ENCODE data around the gene UPK3B. TPM values are rescaled to one million over a fixed set of nuclear protein-coding genes. Genes with fewer than 3 reads are reported as not detected.
"Not testable (repeated sequence)": the region's sequence is repeated elsewhere in the genome, so short reads cannot be mapped to it uniquely, and the experiment has no call there.

The UPK3B gene
- total RNA-seq, result 1.9 TPM
- 0.15 TPM for polyA plus RNA-seq (ENCODE audit: insufficient read depth, low read depth, low replicate concordance)
- long read RNA-seq, donor 1, partial matches to known transcripts, result 0 of 1 reads
- long read RNA-seq, donor 1, other reads (novel, unspliced or antisense), result 0 of 1 reads
- long read RNA-seq, donor 2, result 0 reads
- long read RNA-seq, donor 3, result 0 reads
- long read RNA-seq, donor 4, result 0 reads
- long read RNA-seq, donor 5, result 0 reads
- long read RNA-seq, donor 6, result 0 reads
- long read RNA-seq, donor 7, result 0 reads
- long read RNA-seq, donor 8, partial matches to known transcripts, result 0 of 1 reads
- long read RNA-seq, donor 8, other reads (novel, unspliced or antisense), result 0 of 1 reads
- long read RNA-seq, donor 9, result 0 reads
- long read RNA-seq, donor 10, result 0 reads

- TF ChIP-seq CTCF (IDR thresholded peaks at IDR 0.05; ENCODE audit: borderline replicate concordance, extremely low read depth, insufficient read depth), result no peak
- intact Hi-C loops (cut with DNase I), result no loop called here
- no peak within 1 kb of the TSS for H3K4me3 ChIP-seq (ENCODE audit: low read length in 3 of 3)
- H3K36me3 ChIP-seq (ENCODE audit: control insufficient read depth in 2 of 3, insufficient read depth in 3 of 3, low read length in 3 of 3), result no peaks in the 10 kb centered on the region
- no peaks in the 10 kb centered on the region for H3K9me3 ChIP-seq (ENCODE audit: control insufficient read depth in 2 of 3, insufficient read depth in 1 of 3, low read length in 3 of 3)
- H3K4me1 ChIP-seq (ENCODE audit: control insufficient read depth in 2 of 3, insufficient read depth in 2 of 3, low read depth in 1 of 3, low read length in 3 of 3), result no peaks in the 10 kb centered on the region
- FAIRE-seq (no peak), DNase-seq (peak; percentile 16 to 77 (median 33))
- no peak within 1 kb of the TSS for H3K27ac ChIP-seq (ENCODE audit: low read depth in 2 of 2, low read length in 2 of 2)
- H3K27me3 ChIP-seq (ENCODE audit: control insufficient read depth, insufficient read depth, low read length), result no peaks in the 10 kb centered on the region
- H3K9ac ChIP-seq (ENCODE audit: low read length in 3 of 3), result no peak within 1 kb of the TSS
These were observed at the start of gene UPK3B for GRCh38 chr7:76509931-76510877. Gene UPK3B, plus strand, starts transcription at chr7:76510552. Its CDS starts 101 bp downstream, at chr7:76510653.

GRCh38 chr7:76460767-76461166 is 49.6 kb upstream of the UPK3B start:
- FAIRE-seq, result not testable (repeated sequence)

GRCh38 chr7:76461464-76462101 is 48.8 kb upstream of the UPK3B start, which contains the start of gene DTX2:
Gene DTX2, plus strand, starts transcription at chr7:76461709. Its CDS starts 18,801 bp downstream, at chr7:76480510.
- H3K27me3 ChIP-seq (ENCODE audit: control insufficient read depth, insufficient read depth, low read length); H3K9me3 ChIP-seq (ENCODE audit: control insufficient read depth in 2 of 3, insufficient read depth in 1 of 3, low read length in 3 of 3); H3K4me1 ChIP-seq (ENCODE audit: control insufficient read depth in 2 of 3, insufficient read depth in 2 of 3, low read depth in 1 of 3, low read length in 3 of 3); H3K4me3 ChIP-seq (ENCODE audit: low read length in 3 of 3); FAIRE-seq; H3K36me3 ChIP-seq (ENCODE audit: control insufficient read depth in 2 of 3, insufficient read depth in 3 of 3, low read length in 3 of 3); H3K27ac ChIP-seq (ENCODE audit: low read depth in 2 of 2, low read length in 2 of 2); intact Hi-C loops (cut with DNase I); DNase-seq; H3K9ac ChIP-seq (ENCODE audit: low read length in 3 of 3): not testable (repeated sequence)

More at GRCh38 chr7:76460767-76461166, 49.6 kb upstream of the UPK3B start:
- H3K4me1 ChIP-seq (ENCODE audit: control insufficient read depth in 2 of 3, insufficient read depth in 2 of 3, low read depth in 1 of 3, low read length in 3 of 3); H3K27me3 ChIP-seq (ENCODE audit: control insufficient read depth, insufficient read depth, low read length); H3K27ac ChIP-seq (ENCODE audit: low read depth in 2 of 2, low read length in 2 of 2); H3K4me3 ChIP-seq (ENCODE audit: low read length in 3 of 3); H3K36me3 ChIP-seq (ENCODE audit: control insufficient read depth in 2 of 3, insufficient read depth in 3 of 3, low read length in 3 of 3); H3K9ac ChIP-seq (ENCODE audit: low read length in 3 of 3); DNase-seq; H3K9me3 ChIP-seq (ENCODE audit: control insufficient read depth in 2 of 3, insufficient read depth in 1 of 3, low read length in 3 of 3); intact Hi-C loops (cut with DNase I): not testable (repeated sequence)

GRCh38 chr7:76462271-76462882 is 48.0 kb upstream of the UPK3B start:
- H3K4me3 ChIP-seq (ENCODE audit: low read length in 3 of 3), result not testable (repeated sequence)

GRCh38 chr7:76464959-76465358 is 45.4 kb upstream of the UPK3B start:
- H3K9ac ChIP-seq (ENCODE audit: low read length in 3 of 3); H3K27me3 ChIP-seq (ENCODE audit: control insufficient read depth, insufficient read depth, low read length); H3K9me3 ChIP-seq (ENCODE audit: control insufficient read depth in 2 of 3, insufficient read depth in 1 of 3, low read length in 3 of 3); H3K4me3 ChIP-seq (ENCODE audit: low read length in 3 of 3); intact Hi-C loops (cut with DNase I); DNase-seq; H3K4me1 ChIP-seq (ENCODE audit: control insufficient read depth in 2 of 3, insufficient read depth in 2 of 3, low read depth in 1 of 3, low read length in 3 of 3); H3K27ac ChIP-seq (ENCODE audit: low read depth in 2 of 2, low read length in 2 of 2); FAIRE-seq; H3K36me3 ChIP-seq (ENCODE audit: control insufficient read depth in 2 of 3, insufficient read depth in 3 of 3, low read length in 3 of 3): not testable (repeated sequence)

More at GRCh38 chr7:76462271-76462882, 48.0 kb upstream of the UPK3B start:
- H3K4me1 ChIP-seq (ENCODE audit: control insufficient read depth in 2 of 3, insufficient read depth in 2 of 3, low read depth in 1 of 3, low read length in 3 of 3); H3K9me3 ChIP-seq (ENCODE audit: control insufficient read depth in 2 of 3, insufficient read depth in 1 of 3, low read length in 3 of 3); H3K9ac ChIP-seq (ENCODE audit: low read length in 3 of 3); H3K36me3 ChIP-seq (ENCODE audit: control insufficient read depth in 2 of 3, insufficient read depth in 3 of 3, low read length in 3 of 3); H3K27ac ChIP-seq (ENCODE audit: low read depth in 2 of 2, low read length in 2 of 2); H3K27me3 ChIP-seq (ENCODE audit: control insufficient read depth, insufficient read depth, low read length); FAIRE-seq; DNase-seq; intact Hi-C loops (cut with DNase I): not testable (repeated sequence)

- H3K9me3 ChIP-seq (ENCODE audit: control insufficient read depth in 2 of 3, insufficient read depth in 1 of 3, low read length in 3 of 3); H3K9ac ChIP-seq (ENCODE audit: low read length in 3 of 3); H3K27me3 ChIP-seq (ENCODE audit: control insufficient read depth, insufficient read depth, low read length); H3K4me3 ChIP-seq (ENCODE audit: low read length in 3 of 3); H3K27ac ChIP-seq (ENCODE audit: low read depth in 2 of 2, low read length in 2 of 2); H3K36me3 ChIP-seq (ENCODE audit: control insufficient read depth in 2 of 3, insufficient read depth in 3 of 3, low read length in 3 of 3); H3K4me1 ChIP-seq (ENCODE audit: control insufficient read depth in 2 of 3, insufficient read depth in 2 of 3, low read depth in 1 of 3, low read length in 3 of 3); intact Hi-C loops (cut with DNase I); FAIRE-seq; DNase-seq: not testable (repeated sequence)
These were observed 44.4 kb upstream of the UPK3B start for GRCh38 chr7:76465950-76466349.

Data from kidney (tissue), 22 donors.